ENCODE results near the gene GGT6.
"Not testable (repeated sequence)": the region's sequence is repeated elsewhere in the genome, so short reads cannot be mapped to it uniquely, and the experiment has no call there.

Gene GGT6

DNA sequence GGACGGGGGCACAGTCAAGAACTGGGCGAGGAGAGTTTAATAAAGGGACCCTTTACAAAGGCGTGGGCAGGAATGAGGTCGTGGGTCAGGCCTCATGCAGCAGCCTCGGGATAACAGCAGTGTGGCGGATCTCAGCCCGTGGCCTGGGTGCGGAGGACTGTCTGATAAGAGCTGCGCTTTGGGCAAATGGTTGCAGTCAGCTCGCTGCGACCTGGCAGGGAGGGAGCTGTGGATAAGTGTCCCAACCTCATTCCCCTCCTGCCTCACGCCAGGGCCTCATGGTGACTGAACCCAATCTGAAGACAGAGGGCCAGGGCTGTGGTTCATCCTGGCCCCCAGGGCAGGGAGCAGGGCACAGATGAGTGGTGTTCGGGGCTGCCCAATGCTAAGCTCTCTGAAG, 37.6 kb upstream of the GGT6 start:
- TF ChIP-seq, protein P1, sequence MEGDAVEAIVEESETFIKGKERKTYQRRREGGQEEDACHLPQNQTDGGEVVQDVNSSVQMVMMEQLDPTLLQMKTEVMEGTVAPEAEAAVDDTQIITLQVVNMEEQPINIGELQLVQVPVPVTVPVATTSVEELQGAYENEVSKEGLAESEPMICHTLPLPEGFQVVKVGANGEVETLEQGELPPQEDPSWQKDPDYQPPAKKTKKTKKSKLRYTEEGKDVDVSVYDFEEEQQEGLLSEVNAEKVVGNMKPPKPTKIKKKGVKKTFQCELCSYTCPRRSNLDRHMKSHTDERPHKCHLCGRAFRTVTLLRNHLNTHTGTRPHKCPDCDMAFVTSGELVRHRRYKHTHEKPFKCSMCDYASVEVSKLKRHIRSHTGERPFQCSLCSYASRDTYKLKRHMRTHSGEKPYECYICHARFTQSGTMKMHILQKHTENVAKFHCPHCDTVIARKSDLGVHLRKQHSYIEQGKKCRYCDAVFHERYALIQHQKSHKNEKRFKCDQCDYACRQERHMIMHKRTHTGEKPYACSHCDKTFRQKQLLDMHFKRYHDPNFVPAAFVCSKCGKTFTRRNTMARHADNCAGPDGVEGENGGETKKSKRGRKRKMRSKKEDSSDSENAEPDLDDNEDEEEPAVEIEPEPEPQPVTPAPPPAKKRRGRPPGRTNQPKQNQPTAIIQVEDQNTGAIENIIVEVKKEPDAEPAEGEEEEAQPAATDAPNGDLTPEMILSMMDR (conservative IDR thresholded peaks at IDR 0.05; ENCODE audit: low read depth) = no peak
- ChIA-PET POLR2A (ENCODE audit: low non-redundant PET) (no interaction called here), CTCF (interaction anchor here (1.2 to 2.4 kb wide), 2 partner anchors 31 kb away, joined by 6 to 7 read pairs; no protein-coding TSS in a partner anchor)
- DNase-seq (ENCODE audit: low spot score) = no peak
- H3K27ac ChIP-seq = no peak overlapping the region

DNA sequence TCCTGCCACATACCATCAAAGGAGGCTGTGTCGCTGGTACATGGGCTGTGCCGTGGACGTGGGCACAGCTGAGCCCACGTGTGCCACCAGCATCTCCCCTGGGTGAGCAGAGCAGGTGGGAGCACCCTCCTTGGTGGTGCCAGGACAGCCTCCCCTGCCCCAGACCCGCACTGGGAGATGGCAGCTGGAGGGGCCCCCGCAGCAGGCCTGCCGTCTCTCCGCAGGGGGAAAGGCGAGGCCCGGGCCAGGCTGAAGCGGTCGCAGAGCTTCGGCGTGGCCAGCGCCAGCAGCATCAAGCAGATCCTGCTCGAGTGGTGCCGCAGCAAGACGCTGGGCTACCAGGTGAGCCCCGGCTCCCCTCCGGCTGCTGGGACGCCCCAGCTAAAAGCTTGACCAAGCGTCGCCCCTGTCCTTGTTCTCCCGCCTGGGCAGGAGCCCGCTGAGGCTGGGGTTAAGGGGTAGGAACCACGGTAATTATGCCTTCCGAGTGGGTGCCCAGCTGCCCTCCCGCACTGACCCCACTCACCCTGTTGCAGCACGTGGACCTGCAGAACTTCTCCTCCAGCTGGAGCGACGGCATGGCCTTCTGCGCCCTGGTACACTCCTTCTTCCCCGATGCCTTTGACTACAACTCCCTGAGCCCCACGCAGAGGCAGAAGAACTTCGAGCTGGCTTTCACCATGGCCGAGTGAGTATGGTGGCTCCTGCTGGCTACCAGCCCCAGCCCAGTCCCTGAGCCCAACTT, 36.4 kb upstream of the GGT6 start:
- TF ChIP-seq, protein P1 (conservative IDR thresholded peaks at IDR 0.05; ENCODE audit: low read depth) = no peak
- ChIA-PET POLR2A (ENCODE audit: low non-redundant PET) (no interaction called here), CTCF (interaction anchor here (1.2 kb wide), 1 partner anchor 30 kb away, joined by 6 read pairs; no protein-coding TSS in a partner anchor)
- H3K27ac ChIP-seq = no peak overlapping the region
- DNase-seq (ENCODE audit: low spot score) = no peak

DNA sequence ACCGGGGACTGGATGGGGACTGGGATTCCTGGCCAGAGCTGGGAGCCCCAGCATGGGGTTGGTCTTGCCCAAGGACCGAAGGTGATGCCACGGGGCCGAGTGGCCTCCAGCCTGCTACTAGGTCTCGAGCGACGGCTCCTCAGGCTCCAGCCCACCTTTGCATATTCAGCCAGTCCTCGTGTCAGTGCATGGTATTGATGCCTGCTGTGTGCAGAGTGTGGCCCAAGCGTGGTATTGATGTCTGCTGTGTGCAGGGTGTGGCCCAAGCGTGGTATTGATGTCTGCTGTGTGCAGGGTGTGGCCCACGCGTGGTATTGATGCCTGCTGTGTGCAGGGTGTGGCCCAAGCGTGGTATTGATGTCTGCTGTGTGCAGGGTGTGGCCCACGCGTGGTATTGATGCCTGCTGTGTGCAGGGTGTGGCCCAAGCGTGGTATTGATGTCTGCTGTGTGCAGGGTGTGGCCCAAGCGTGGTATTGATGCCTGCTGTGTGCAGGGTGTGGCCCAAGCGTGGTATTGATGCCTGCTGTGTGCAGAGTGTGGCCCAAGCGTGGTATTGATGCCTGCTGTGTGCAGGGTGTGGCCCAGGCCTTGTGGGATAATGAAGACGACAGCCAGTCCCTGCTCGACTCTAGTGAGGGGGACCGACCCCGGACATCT, 35.4 kb upstream of the GGT6 start:
- POLR2A ChIA-PET (ENCODE audit: low non-redundant PET); CTCF ChIA-PET; H3K27ac ChIP-seq; DNase-seq (ENCODE audit: low spot score): not testable (repeated sequence)

DNA sequence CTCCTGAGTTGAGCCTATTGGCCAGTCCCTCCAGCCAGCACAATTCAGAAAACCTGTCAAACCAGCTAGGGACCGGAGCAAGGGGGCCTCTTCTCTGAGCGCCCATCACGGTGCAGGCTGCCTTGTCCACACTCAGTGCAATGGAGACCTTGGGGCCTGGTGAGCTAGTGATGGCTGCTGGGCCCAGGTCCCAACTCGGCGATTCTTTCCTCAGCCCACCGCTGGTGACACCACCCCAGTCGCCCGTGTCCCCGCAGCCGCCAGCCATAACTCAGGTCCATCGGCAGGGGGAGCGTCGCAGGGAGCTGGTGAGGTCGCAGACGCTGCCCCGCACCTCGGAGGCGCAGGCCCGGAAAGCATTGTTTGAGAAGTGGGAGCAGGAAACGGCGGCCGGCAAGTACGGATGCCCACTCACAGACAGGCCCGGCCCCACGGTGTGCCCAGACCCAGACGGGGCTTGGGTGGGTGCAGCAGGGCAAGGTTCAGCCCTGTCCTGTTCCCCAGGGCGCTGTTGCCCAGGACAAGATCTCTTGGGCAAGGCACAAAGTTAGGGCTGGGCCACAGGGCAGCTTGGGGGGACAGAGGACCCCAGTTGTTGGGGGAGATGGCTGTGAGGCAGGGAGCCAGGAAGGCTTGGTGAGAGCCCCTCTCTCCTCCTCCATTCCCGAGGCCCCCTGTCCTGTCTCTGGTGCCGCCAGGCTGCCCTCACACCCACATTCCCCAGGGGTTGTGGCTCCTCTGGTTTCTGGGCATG, 34.7 kb upstream of the GGT6 start:
- no peak for DNase-seq (ENCODE audit: low spot score)
- TF ChIP-seq, protein P1 (conservative IDR thresholded peaks at IDR 0.05; ENCODE audit: low read depth) = no peak
- POLR2A ChIA-PET (ENCODE audit: low non-redundant PET) = no interaction called here
- H3K27ac ChIP-seq = no peak overlapping the region
- CTCF ChIA-PET = interaction anchor here (0.6 kb wide), 1 partner anchor 90 kb away, joined by 4 read pairs; no protein-coding TSS in a partner anchor

DNA sequence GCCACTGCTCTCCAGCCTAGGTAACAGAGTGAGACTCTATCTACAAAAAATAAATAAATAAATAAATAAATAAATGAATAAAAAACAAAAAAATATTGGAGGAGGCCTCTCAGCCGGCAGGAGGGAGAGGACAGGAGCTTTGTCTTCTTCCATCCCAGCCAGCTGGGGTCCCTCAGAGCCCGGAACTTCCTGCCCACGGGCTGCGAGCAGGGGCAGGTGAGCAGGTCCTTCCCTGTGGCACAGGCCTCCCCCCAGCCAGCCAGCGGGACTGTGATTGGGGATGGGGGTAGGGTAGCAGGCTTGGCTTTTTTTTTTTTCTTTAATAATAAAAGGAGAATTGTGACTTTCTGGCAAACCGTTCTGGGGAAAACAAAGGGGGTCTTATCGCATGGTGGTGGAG, 34.0 kb upstream of the GGT6 start:
- TF ChIP-seq, protein P1 (conservative IDR thresholded peaks at IDR 0.05; ENCODE audit: low read depth) = no peak
- CTCF ChIA-PET = interaction anchor here (0.6 kb wide), 1 partner anchor 90 kb away, joined by 4 read pairs; no protein-coding TSS in a partner anchor

DNA sequence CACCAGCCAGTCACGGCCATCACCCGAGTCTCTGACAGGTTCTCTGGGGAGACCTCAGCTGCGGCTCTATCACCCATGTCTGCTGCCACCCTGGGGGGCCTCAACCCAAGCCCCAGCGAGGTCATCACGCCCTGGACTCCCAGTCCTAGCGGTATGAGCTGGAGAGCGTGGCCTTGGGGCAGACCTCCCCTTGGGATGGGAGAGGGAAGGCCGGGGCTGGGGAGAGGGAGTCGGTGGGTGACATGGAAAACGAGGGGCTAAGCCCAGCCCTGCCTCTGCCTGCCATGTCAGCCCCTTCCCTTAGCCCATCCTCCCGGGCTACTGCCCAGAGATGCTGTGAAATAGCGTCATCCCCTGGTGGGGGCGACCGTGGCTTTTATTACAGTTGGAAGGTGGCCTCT, 32.6 kb upstream of the GGT6 start:
- CTCF ChIA-PET = no interaction called here
- DNase-seq (ENCODE audit: low spot score) = no peak
- no peak overlapping the region for H3K27ac ChIP-seq
- POLR2A ChIA-PET (ENCODE audit: low non-redundant PET) = no interaction called here
- TF ChIP-seq, protein P1 (conservative IDR thresholded peaks at IDR 0.05; ENCODE audit: low read depth) = no peak

More for the DNA sequence above, 34.0 kb upstream of the GGT6 start:
- no peak for DNase-seq (ENCODE audit: low spot score)
- no peak overlapping the region for H3K27ac ChIP-seq
- POLR2A ChIA-PET (ENCODE audit: low non-redundant PET) = no interaction called here

Measured in RWPE1 (cell line).